Endodermal cell (in vitro differentiated cells): ENCODE results near the gene HSPBP1. TPM values are rescaled to one million over a fixed set of nuclear protein-coding genes. Genes with fewer than 3 reads are reported as not detected.

Experiments used
- DNase-seq: peaks from one replicate; pipeline ENCODE4 v3.0.0-alpha.2; 2017
- H3K27ac ChIP-seq: 2 replicates; pipeline ENCODE4 v1.5.1; 2013; ENCODE audit warnings: mild to moderate bottlenecking, low read depth, low read length, moderate library complexity
- H3K27me3 ChIP-seq: 2 replicates; pipeline ENCODE4 v1.6.1; 2013; ENCODE audit warnings: mild to moderate bottlenecking, low read length, moderate library complexity; ENCODE audit not compliant: insufficient read depth, control insufficient read depth, poor library complexity, severe bottlenecking
- H3K36me3 ChIP-seq: 2 replicates; pipeline ENCODE4 v1.7.0; 2013; ENCODE audit warnings: mild to moderate bottlenecking, low read length, moderate library complexity; ENCODE audit not compliant: control insufficient read depth, insufficient read depth
- H3K4me1 ChIP-seq: one replicate; pipeline ENCODE4 v1.7.0; 2013; ENCODE audit warnings: low read length; ENCODE audit not compliant: control insufficient read depth, insufficient read depth
- H3K4me3 ChIP-seq: 2 replicates; pipeline ENCODE4 v1.5.1; 2013; ENCODE audit warnings: mild to moderate bottlenecking, low read length, moderate library complexity
- H3K9ac ChIP-seq: 2 replicates; pipeline ENCODE4 v1.6.1; 2013; ENCODE audit warnings: mild to moderate bottlenecking, low read length, moderate library complexity; ENCODE audit not compliant: poor library complexity, severe bottlenecking; ENCODE audit errors: extremely low read depth
- H3K9me3 ChIP-seq: 2 replicates; pipeline ENCODE4 v1.6.1; 2013; ENCODE audit warnings: mild to moderate bottlenecking, low read length, moderate library complexity; ENCODE audit not compliant: control insufficient read depth
- H3K27ac Mint-ChIP-seq: 2 replicates; pipeline ENCODE4 v1.8.0; 2020; ENCODE audit warnings: mixed read lengths
- H3K27me3 Mint-ChIP-seq: 2 replicates; pipeline ENCODE4 v1.8.0; 2021; ENCODE audit warnings: mild to moderate bottlenecking, mixed read lengths; ENCODE audit not compliant: insufficient read depth
- H3K36me3 Mint-ChIP-seq: 2 replicates; pipeline ENCODE4 v1.8.0; 2020; ENCODE audit warnings: low read depth, mixed read lengths
- H3K4me1 Mint-ChIP-seq: 2 replicates; pipeline ENCODE4 v1.8.0; 2020; ENCODE audit warnings: mixed read lengths
- H3K4me3 Mint-ChIP-seq: 2 replicates; pipeline ENCODE4 v1.8.0; 2020; ENCODE audit warnings: mild to moderate bottlenecking, moderate library complexity, mixed read lengths
- H3K9me3 Mint-ChIP-seq: 2 replicates; pipeline ENCODE4 v1.8.0; 2020; ENCODE audit warnings: mild to moderate bottlenecking, mixed read lengths
- WGBS, 2 experiments: methylation state at CpG; one replicate each; pipeline versions ENCODE4 v1.1.5 to v1.1.7; 2013; ENCODE audit warnings: missing lambda C conversion rate in 2 of 2, mixed read lengths in 1 of 2; ENCODE audit not compliant: insufficient coverage in 1 of 2, insufficient read length in 1 of 2; 5-methylcytosine and 5-hydroxymethylcytosine counted together
- total RNA-seq, 2 donors: library from RNA; stranded (reverse); fragmentation: NEBNext Ultra II Directional in 1 of 2; extraction: Animal tissue kit (Norgen Biotek cat#: 25700) in 1 of 2; gene quantifications; 2 replicates in 1 of 2; 3 replicates in 1 of 2; pipeline ENCODE4 v1.2.1, GENCODE V29; 2021
- TF ChIP-seq, protein P1 (sequence below): fragments of 200-600 bp; sonication (generic); conservative IDR thresholded peaks from 2 replicates; pipeline ENCODE4 v1.5.0; 2021; ENCODE audit warnings: antibody characterized with exemption, mild to moderate bottlenecking

Gene HSPBP1
- total RNA-seq, 2 donors from 2014 or later: 43.7 to 48.5 TPM

GRCh38 chr19:55261671-55262126, 18.2 kb downstream of the HSPBP1 start:
- no peak overlapping the region for H3K4me3 ChIP-seq
- H3K4me3 Mint-ChIP-seq: no peak overlapping the region
- peaks cover 16% of the 10 kb centered on the region for H3K36me3 Mint-ChIP-seq
- no peak overlapping the region for H3K9ac ChIP-seq
- DNase-seq: peak; percentile 69
- H3K9me3 ChIP-seq: peaks cover 4% of the 10 kb centered on the region
- no peaks in the 10 kb centered on the region for H3K4me1 ChIP-seq
- peaks cover 13% of the 10 kb centered on the region for H3K4me1 Mint-ChIP-seq
- no peak overlapping the region for H3K27ac ChIP-seq
- no peaks in the 10 kb centered on the region for H3K27me3 Mint-ChIP-seq
- no peaks in the 10 kb centered on the region for H3K27me3 ChIP-seq
- H3K27ac Mint-ChIP-seq: no peak overlapping the region
- 95% methylated on average over 13 of the region's 13 CpGs for WGBS, 2 experiments
- H3K36me3 ChIP-seq: peaks cover 2% of the 10 kb centered on the region
- H3K9me3 Mint-ChIP-seq: peaks cover 4% of the 10 kb centered on the region
- TF ChIP-seq, protein P1, sequence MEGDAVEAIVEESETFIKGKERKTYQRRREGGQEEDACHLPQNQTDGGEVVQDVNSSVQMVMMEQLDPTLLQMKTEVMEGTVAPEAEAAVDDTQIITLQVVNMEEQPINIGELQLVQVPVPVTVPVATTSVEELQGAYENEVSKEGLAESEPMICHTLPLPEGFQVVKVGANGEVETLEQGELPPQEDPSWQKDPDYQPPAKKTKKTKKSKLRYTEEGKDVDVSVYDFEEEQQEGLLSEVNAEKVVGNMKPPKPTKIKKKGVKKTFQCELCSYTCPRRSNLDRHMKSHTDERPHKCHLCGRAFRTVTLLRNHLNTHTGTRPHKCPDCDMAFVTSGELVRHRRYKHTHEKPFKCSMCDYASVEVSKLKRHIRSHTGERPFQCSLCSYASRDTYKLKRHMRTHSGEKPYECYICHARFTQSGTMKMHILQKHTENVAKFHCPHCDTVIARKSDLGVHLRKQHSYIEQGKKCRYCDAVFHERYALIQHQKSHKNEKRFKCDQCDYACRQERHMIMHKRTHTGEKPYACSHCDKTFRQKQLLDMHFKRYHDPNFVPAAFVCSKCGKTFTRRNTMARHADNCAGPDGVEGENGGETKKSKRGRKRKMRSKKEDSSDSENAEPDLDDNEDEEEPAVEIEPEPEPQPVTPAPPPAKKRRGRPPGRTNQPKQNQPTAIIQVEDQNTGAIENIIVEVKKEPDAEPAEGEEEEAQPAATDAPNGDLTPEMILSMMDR: no peak

GRCh38 chr19:55259540-55260210, 20.2 kb downstream of the HSPBP1 start:
- Histone ChIP-seq H3K9me3 (no peaks in the 10 kb centered on the region), H3K36me3 (peaks cover 4% of the 10 kb centered on the region), H3K27ac (peak overlapping the region; percentile 89), H3K4me1 (peaks cover 11% of the 10 kb centered on the region), H3K4me3 (peak overlapping the region; percentile 90), H3K27me3 (no peaks in the 10 kb centered on the region), H3K9ac (peak overlapping the region; percentile 84)
- Mint-ChIP-seq H3K4me3 (peak overlapping the region; percentile 98), H3K27ac (peak overlapping the region; percentile 97), H3K36me3 (peaks cover 12% of the 10 kb centered on the region), H3K4me1 (peaks cover 25% of the 10 kb centered on the region), H3K9me3 (no peaks in the 10 kb centered on the region), H3K27me3 (no peaks in the 10 kb centered on the region)
- peak; percentile 67 for DNase-seq
- TF ChIP-seq, protein P1: no peak
- 49 to 55% methylated on average over 26 to 29 of the region's 29 CpGs for WGBS, 2 experiments

DNA sequence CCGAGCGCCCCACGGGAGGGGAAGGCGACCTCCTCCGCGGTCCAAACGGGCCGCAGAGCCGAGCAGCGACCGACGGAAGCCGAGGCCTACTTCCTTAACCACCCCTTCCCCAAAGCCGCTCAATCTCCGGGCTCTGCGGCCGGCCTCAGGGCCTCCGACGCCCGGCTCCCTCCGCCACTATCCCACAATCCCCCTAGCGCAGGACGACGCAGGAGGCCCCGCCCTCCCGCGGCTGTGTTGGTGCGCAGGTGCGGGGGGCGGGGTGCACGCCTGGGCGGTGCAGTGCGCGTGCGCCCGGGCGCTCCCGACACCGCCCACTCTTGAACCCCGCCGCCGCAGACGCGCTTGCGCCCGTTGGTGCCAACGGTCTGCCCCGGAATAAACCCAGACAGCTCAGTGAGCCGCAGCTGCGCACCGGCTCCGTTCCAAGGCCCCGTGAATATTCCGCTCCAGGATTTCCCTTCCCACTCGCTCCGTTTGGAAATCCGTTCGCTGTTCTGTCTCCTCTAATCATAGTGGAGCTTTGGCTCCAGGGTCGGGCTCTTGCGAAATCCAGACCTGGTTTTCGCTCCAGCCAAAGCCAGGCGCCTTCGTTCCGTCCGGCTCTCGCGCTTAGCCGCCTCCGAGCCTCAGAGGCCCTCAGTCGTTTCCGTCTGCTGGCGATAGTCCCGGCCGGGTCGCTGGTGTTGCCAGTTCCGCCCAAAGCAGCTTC, 20.9 kb downstream of the HSPBP1 start, which contains the start of gene PPP6R1:
Gene PPP6R1, minus strand, starts transcription at position 190 of the 712 bp plus-strand sequence. CDS start 11,914 bp downstream, outside the sequence.
- Histone ChIP-seq H3K4me1 (peaks cover 11% of the 10 kb centered on the region), H3K9me3 (no peaks in the 10 kb centered on the region), H3K27ac (peak within 1 kb of the TSS; percentile 89), H3K4me3 (peak within 1 kb of the TSS; percentile 90), H3K9ac (peak within 1 kb of the TSS; percentile 84), H3K36me3 (peaks cover 4% of the 10 kb centered on the region), H3K27me3 (no peaks in the 10 kb centered on the region)
- TF ChIP-seq, protein P1: no peak
- 0% methylated on average over 41 to 75 of the region's 76 CpGs for WGBS, 2 experiments
- Mint-ChIP-seq H3K36me3 (peaks cover 12% of the 10 kb centered on the region), H3K27me3 (no peaks in the 10 kb centered on the region), H3K4me3 (peak within 1 kb of the TSS; percentile 98), H3K9me3 (no peaks in the 10 kb centered on the region), H3K27ac (peak within 1 kb of the TSS; percentile 97), H3K4me1 (peaks cover 31% of the 10 kb centered on the region)
- peak; percentile 99 for DNase-seq
